HCT116 (cell line): ENCODE data around the gene IZUMO1R. TPM values are rescaled to one million over a fixed set of nuclear protein-coding genes. Genes with fewer than 3 reads are reported as not detected.

ENCODE experiments used
- ATAC-seq: fragments of 200-7000 bp; cut with Tn5 transposase; 2 replicates; pipeline ENCODE4 v1.9.1; 2020; ENCODE audit warnings: mild to moderate bottlenecking, moderate library complexity
- BruUV-seq: library from RNA; stranded (reverse); fragments of 400-500 nt; replicated peaks from 2 replicates; lab custom pipeline; 2021; lab: Mats Ljungman, UMichigan
- CTCF ChIA-PET: fragments of 300-600 bp; sonication (Branson Sonifier 250); formaldehyde crosslinking; loops from one replicate; lab custom pipeline; 2021; ENCODE audit warnings: antibody characterized with exemption; lab: Charles Lee
- POLR2A ChIA-PET: fragments of 300-600, 350-600 bp; sonication (Branson Sonifier 250); formaldehyde crosslinking; loops from one replicate; lab custom pipeline; 2021; ENCODE audit warnings: antibody characterized with exemption; lab: Charles Lee
- RAD21 ChIA-PET, 2 experiments: fragments of 300-600 bp; sonication (Branson Sonifier 250); formaldehyde crosslinking; loops; one replicate each; lab custom pipeline; 2023; ENCODE audit warnings: low total read pairs in 2 of 2; ENCODE audit not compliant: uncharacterized antibody in 2 of 2, unreplicated experiment in 2 of 2, low non-redundant PET in 1 of 2; lab: Charles Lee
- DNase-seq: peaks from one replicate; pipeline ENCODE4 v3.0.0-alpha.2; 2010; ENCODE audit warnings: low read depth, low spot score
- H2AFZ ChIP-seq: fragments of 200-600 bp; shearing (Covaris generic), sonication (generic); 2 replicates; pipeline ENCODE4 v1.6.1; 2017; ENCODE audit warnings: low read depth, mixed run types, mixed read lengths, antibody characterized with exemption, low read length; ENCODE audit not compliant: poor library complexity, severe bottlenecking
- H3K27ac ChIP-seq: 2 replicates; pipeline ENCODE4 v1.5.1; 2012; ENCODE audit warnings: low read depth, low read length
- H3K27me3 ChIP-seq: fragments of 200-600 bp; sonication (generic); 2 replicates; pipeline ENCODE4 v1.6.1; 2016; ENCODE audit warnings: mixed run types, low read length, mixed read lengths; ENCODE audit not compliant: insufficient read depth
- H3K36me3 ChIP-seq, 2 experiments: fragments of 200-500 bp in 1 of 2; fragments of 200-600 bp in 1 of 2; sonication (Bioruptor generic) in 1 of 2; sonication (generic) in 1 of 2; 2 replicates each; pipeline versions ENCODE4 v1.5.1 to v1.6.1; 2014 to 2016; ENCODE audit warnings: low read length in 2 of 2, inconsistent platforms in 1 of 2, mixed read lengths in 1 of 2, mixed run types in 1 of 2; ENCODE audit not compliant: insufficient read depth in 2 of 2, control insufficient read depth in 1 of 2
- H3K4me1 ChIP-seq, 2 experiments: fragments of 200-600 bp in 1 of 2; sonication (generic) in 1 of 2; 2 replicates each; pipeline versions ENCODE4 v1.5.1 to v1.6.1; 2012 to 2017; ENCODE audit warnings: low read length in 2 of 2, inconsistent platforms in 1 of 2, mild to moderate bottlenecking in 1 of 2, mixed read lengths in 1 of 2, mixed run types in 1 of 2, moderate library complexity in 1 of 2; ENCODE audit not compliant: insufficient read depth in 2 of 2, control insufficient read depth in 1 of 2
- H3K4me2 ChIP-seq: fragments of 200-600 bp; sonication (generic); 2 replicates; pipeline ENCODE4 v1.6.1; 2017; ENCODE audit warnings: mixed run types, low read length, mixed read lengths
- H3K4me3 ChIP-seq, 2 experiments: fragments of 200-600 bp in 1 of 2; sonication (generic) in 1 of 2; replicated peaks in 1 of 2; 2 replicates each; pipeline ENCODE4 v1.5.1; 2011 to 2016; ENCODE audit warnings: low read length in 2 of 2, control low read depth in 1 of 2, low read depth in 1 of 2, mild to moderate bottlenecking in 1 of 2, mixed read lengths in 1 of 2, mixed run types in 1 of 2
- H3K79me2 ChIP-seq: fragments of 200-600 bp; sonication (generic); 2 replicates; pipeline ENCODE4 v1.6.1; 2017; ENCODE audit warnings: mild to moderate bottlenecking, mixed run types, low read length, moderate library complexity, mixed read lengths; ENCODE audit not compliant: insufficient read depth
- H3K9ac ChIP-seq: fragments of 200-600 bp; sonication (generic); 2 replicates; pipeline ENCODE4 v1.6.1; 2016; ENCODE audit warnings: low read length, mixed read lengths
- H3K9me2 ChIP-seq: fragments of 200-600 bp; sonication (generic), shearing (Covaris generic); 2 replicates; pipeline ENCODE4 v1.6.1; 2017; ENCODE audit warnings: mixed run types, mild to moderate bottlenecking, moderate library complexity; ENCODE audit not compliant: insufficient read depth
- H3K9me3 ChIP-seq, 2 experiments: fragments of 200-500 bp in 1 of 2; fragments of 200-600 bp in 1 of 2; sonication (Bioruptor generic) in 1 of 2; sonication (generic) in 1 of 2; 2 replicates each; pipeline ENCODE4 v1.6.1; 2014 to 2017; ENCODE audit warnings: low read length in 2 of 2, mixed read lengths in 2 of 2, inconsistent platforms in 1 of 2, low read depth in 1 of 2, mild to moderate bottlenecking in 1 of 2, mixed run types in 1 of 2, moderate library complexity in 1 of 2; ENCODE audit not compliant: control insufficient read depth in 1 of 2, insufficient read depth in 1 of 2
- H4K20me1 ChIP-seq: fragments of 200-600 bp; sonication (generic), shearing (Covaris generic); 2 replicates; pipeline ENCODE4 v1.6.1; 2017; ENCODE audit warnings: mixed run types, mild to moderate bottlenecking, moderate library complexity; ENCODE audit not compliant: insufficient read depth
- ATF3 ChIP-seq: IDR thresholded peaks from 2 replicates; pipeline ENCODE4 v1.6.1; 2012
- CBX3 ChIP-seq: IDR thresholded peaks from 2 replicates; pipeline ENCODE4 v1.6.1; 2012; ENCODE audit warnings: low read depth
- CTCF ChIP-seq, 3 experiments: fragments of 200-600 bp in 1 of 3; sonication (generic) in 1 of 3; IDR thresholded peaks in 2 of 3; conservative IDR thresholded peaks in 1 of 3; 2 replicates each; pipeline ENCODE4 v1.5.1; 2012 to 2017; ENCODE audit warnings: low read depth in 2 of 3, low read length in 2 of 3, antibody characterized with exemption in 1 of 3, borderline replicate concordance in 1 of 3, control low read depth in 1 of 3, mild to moderate bottlenecking in 1 of 3, mixed read lengths in 1 of 3, mixed run types in 1 of 3, moderate library complexity in 1 of 3; ENCODE audit not compliant: insufficient read depth in 1 of 3
- ELF1 ChIP-seq: IDR thresholded peaks from 2 replicates; pipeline ENCODE4 v1.6.1; 2012; ENCODE audit warnings: low read depth, borderline replicate concordance
- EZH2 ChIP-seq: fragments of 200-600 bp; sonication (generic); IDR thresholded peaks from 2 replicates; pipeline ENCODE4 v1.6.1; 2017; ENCODE audit warnings: antibody characterized with exemption, mixed run types
- FOSL1 ChIP-seq: IDR thresholded peaks from 2 replicates; pipeline ENCODE4 v1.6.1; 2012; ENCODE audit warnings: low read depth
- MAX ChIP-seq: IDR thresholded peaks from 2 replicates; pipeline ENCODE4 v1.6.1; 2012
- POLR2A ChIP-seq: IDR thresholded peaks from 2 replicates; pipeline ENCODE4 v1.7.0; 2011; ENCODE audit warnings: borderline replicate concordance; ENCODE audit not compliant: insufficient read depth, insufficient read length; ENCODE audit errors: extremely low read depth
- POLR2AphosphoS5 ChIP-seq: IDR thresholded peaks from 2 replicates; pipeline ENCODE4 v1.6.1; 2011; ENCODE audit warnings: mild to moderate bottlenecking, low read depth, low read length, moderate library complexity
- RAD21 ChIP-seq: IDR thresholded peaks from 2 replicates; pipeline ENCODE4 v1.6.1; 2012; ENCODE audit warnings: low read depth, mild to moderate bottlenecking
- REST ChIP-seq: IDR thresholded peaks from 2 replicates; pipeline ENCODE4 v1.6.1; 2012; ENCODE audit warnings: low read depth
- SP1 ChIP-seq: IDR thresholded peaks from 2 replicates; pipeline ENCODE4 v1.6.1; 2012; ENCODE audit warnings: low read depth
- SRF ChIP-seq: IDR thresholded peaks from 2 replicates; pipeline ENCODE4 v1.6.1; 2012; ENCODE audit warnings: low read depth
- TCF7L2 ChIP-seq: IDR thresholded peaks from 2 replicates; pipeline ENCODE4 v1.7.0; 2011; ENCODE audit warnings: borderline replicate concordance, inconsistent platforms; ENCODE audit not compliant: insufficient read depth, insufficient read length; ENCODE audit errors: extremely low read depth
- YY1 ChIP-seq: IDR thresholded peaks from 2 replicates; pipeline ENCODE4 v1.6.1; 2011; ENCODE audit warnings: low read length, low read depth, moderate library complexity, mild to moderate bottlenecking; ENCODE audit not compliant: insufficient replicate concordance; ENCODE audit errors: extremely low read depth
- ZBTB33 ChIP-seq: IDR thresholded peaks from 2 replicates; pipeline ENCODE4 v1.6.1; 2011; ENCODE audit warnings: mild to moderate bottlenecking, low read length, moderate library complexity; ENCODE audit not compliant: insufficient replicate concordance; ENCODE audit errors: extremely low read depth
- ZFX ChIP-seq: fragments of 450-650 bp; IDR thresholded peaks from 2 replicates; pipeline ENCODE4 v1.6.1; 2017
- ZNF274 ChIP-seq: fragments of 200-500 bp; sonication (Bioruptor generic); IDR thresholded peaks from 2 replicates; pipeline ENCODE4 v1.6.1; 2014; ENCODE audit warnings: mild to moderate bottlenecking, low read depth, low read length, inconsistent platforms
- intact Hi-C: fragments of 100-400 bp; cut with micrococcal nuclease; formaldehyde crosslinking; loops from 2 replicates; pipeline ENCODE4 v1.10.0; 2022
- total RNA-seq: library from RNA; stranded (reverse); gene quantifications from one replicate; pipeline ENCODE4 v1.2.1, GENCODE V29; 2021; ENCODE audit not compliant: unreplicated experiment

IZUMO1R gene
- total RNA-seq, 1 experiment from 2014 or later: not detected

GRCh38 chr11:94307101-94307791 is 2.9 kb downstream of the IZUMO1R start:
- POLR2A ChIA-PET: no interaction called here
- Histone ChIP-seq H3K4me1 (peaks cover 0 to 6% of the 10 kb centered on the region in 2 experiments; a peak in 1 of 4 replicates), H3K36me3 (no peaks in the 10 kb centered on the region), H3K9me2 (no peaks in the 10 kb centered on the region), H2AFZ (no peak overlapping the region)
- intact Hi-C loops: no loop called here
- TF ChIP-seq ZNF274 (no peak), MAX (no peak), ZBTB33 (no peak), SRF (no peak), FOSL1 (no peak), YY1 (no peak), CBX3 (no peak), TCF7L2 (no peak), CTCF (IDR thresholded peaks at IDR 0.05 in 2 of 3, conservative IDR thresholded peaks at IDR 0.05 in 1 of 3; ENCODE audit: borderline replicate concordance in 1 of 3, insufficient read depth in 1 of 3, low read depth in 2 of 3, low read length in 2 of 3) (no peak), ELF1 (no peak), POLR2A (no peak), ATF3 (no peak), REST (no peak), ZFX (no peak), POLR2AphosphoS5 (no peak), RAD21 (no peak), SP1 (no peak), EZH2 (no peak)
- TF ChIP-seq, all 23 proteins: peak for 0
- Histone ChIP-seq H4K20me1 (no peaks in the 10 kb centered on the region), H3K27ac (no peak overlapping the region), H3K9ac (no peak overlapping the region), H3K79me2 (no peaks in the 10 kb centered on the region), H3K27me3 (peaks cover 20% of the 10 kb centered on the region), H3K4me2 (no peak overlapping the region), H3K4me3 (no peak overlapping the region), H3K9me3 (no peaks in the 10 kb centered on the region)
- no peak for DNase-seq
- BruUV-seq: no TSS peak
- RAD21 ChIA-PET: no interaction called here
- CTCF ChIA-PET: interaction anchor here (0.8 kb wide), 1 partner anchor 19 kb away, joined by 3 read pairs; no protein-coding TSS in a partner anchor
- no peak for ATAC-seq
